Chondrocyte (in vitro differentiated cells): ENCODE results near the gene PPP4C. TPM values are rescaled to one million over a fixed set of nuclear protein-coding genes. Genes with fewer than 3 reads are reported as not detected.

Source experiments
- DNase-seq: peaks from one replicate; pipeline ENCODE4 v3.0.0; 2021; ENCODE audit warnings: mixed read lengths, low spot score
- H3K27ac Mint-ChIP-seq: one replicate; pipeline ENCODE4 v1.8.0; 2021; ENCODE audit warnings: mild to moderate bottlenecking, moderate library complexity, mixed read lengths; ENCODE audit not compliant: unreplicated experiment
- H3K27me3 Mint-ChIP-seq: 2 replicates; pipeline ENCODE4 v1.8.0; 2021; ENCODE audit warnings: low read depth, mixed read lengths
- H3K36me3 Mint-ChIP-seq: 2 replicates; pipeline ENCODE4 v1.8.0; 2021; ENCODE audit warnings: low read depth, mixed read lengths
- H3K4me1 Mint-ChIP-seq: 2 replicates; pipeline ENCODE4 v1.8.0; 2021; ENCODE audit warnings: low read depth, mild to moderate bottlenecking, mixed read lengths
- H3K4me3 Mint-ChIP-seq: one replicate; pipeline ENCODE4 v1.8.0; 2021; ENCODE audit warnings: mild to moderate bottlenecking, moderate library complexity, mixed read lengths; ENCODE audit not compliant: unreplicated experiment
- H3K9me3 Mint-ChIP-seq: 2 replicates; pipeline ENCODE4 v1.8.0; 2021; ENCODE audit warnings: low read depth, mixed read lengths
- CTCF ChIP-seq: fragments of 200-600 bp; sonication (generic); IDR thresholded peaks from 2 replicates; pipeline ENCODE4 v1.5.0; 2021; ENCODE audit warnings: antibody characterized with exemption, mild to moderate bottlenecking, moderate library complexity
- total RNA-seq: library from RNA; stranded (reverse); gene quantifications from 3 replicates; pipeline ENCODE4 v1.2.1, GENCODE V29; 2021

Gene PPP4C
- total RNA-seq, 1 donor from 2014 or later, result 81.0 TPM

GRCh38 chr16:30030011-30030685 lies 45.6 kb upstream of the PPP4C start:
- no peak for DNase-seq
- Mint-ChIP-seq H3K4me3 (no peak overlapping the region), H3K4me1 (peaks cover 3% of the 10 kb centered on the region), H3K36me3 (no peaks in the 10 kb centered on the region), H3K27ac (no peak overlapping the region), H3K27me3 (peaks cover 42% of the 10 kb centered on the region), H3K9me3 (no peaks in the 10 kb centered on the region)
- TF ChIP-seq CTCF, result no peak

- DNase-seq, result no peak
- Mint-ChIP-seq H3K27ac (no peak within 1 kb of the TSS), H3K27me3 (peaks cover 47% of the 10 kb centered on the region), H3K36me3 (no peaks in the 10 kb centered on the region), H3K4me1 (peaks cover 3% of the 10 kb centered on the region), H3K4me3 (peak within 1 kb of the TSS; percentile 40), H3K9me3 (no peaks in the 10 kb centered on the region)
- TF ChIP-seq CTCF, result peak; percentile 13
Observed at GRCh38 chr16:30030841-30031413, 44.9 kb upstream of the PPP4C start, which contains the start of gene TLCD3B. TLCD3B (minus strand) TSS chr16:30031271; CDS start chr16:30030527, 744 bp downstream.

DNA sequence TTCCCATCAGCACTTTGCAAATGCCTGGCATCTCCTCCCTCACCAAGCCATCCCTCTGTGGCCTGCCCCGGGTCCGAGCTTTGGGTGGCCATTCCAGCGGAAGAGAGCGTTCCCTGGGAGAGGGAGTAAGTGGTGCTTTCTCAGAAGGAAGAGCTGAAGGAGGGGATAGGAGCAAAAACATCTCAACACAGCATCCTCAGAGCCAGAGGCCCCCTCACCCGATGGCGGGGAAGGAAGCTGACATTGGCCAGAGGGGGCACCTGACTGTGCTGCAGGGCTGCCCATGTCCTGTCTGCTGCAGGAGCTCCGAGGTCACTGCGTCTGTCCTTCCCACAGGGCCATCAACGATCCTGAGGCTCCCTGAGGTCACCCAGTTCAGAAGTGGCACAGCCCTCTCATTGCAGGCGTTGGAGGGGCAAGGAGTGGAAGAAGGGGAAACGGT lies 44.3 kb upstream of the PPP4C start:
- Mint-ChIP-seq H3K4me3 (no peak overlapping the region), H3K4me1 (peaks cover 3% of the 10 kb centered on the region), H3K36me3 (no peaks in the 10 kb centered on the region), H3K27me3 (peaks cover 51% of the 10 kb centered on the region), H3K27ac (no peak overlapping the region), H3K9me3 (no peaks in the 10 kb centered on the region)
- TF ChIP-seq CTCF, result no peak
- DNase-seq, result no peak

DNA sequence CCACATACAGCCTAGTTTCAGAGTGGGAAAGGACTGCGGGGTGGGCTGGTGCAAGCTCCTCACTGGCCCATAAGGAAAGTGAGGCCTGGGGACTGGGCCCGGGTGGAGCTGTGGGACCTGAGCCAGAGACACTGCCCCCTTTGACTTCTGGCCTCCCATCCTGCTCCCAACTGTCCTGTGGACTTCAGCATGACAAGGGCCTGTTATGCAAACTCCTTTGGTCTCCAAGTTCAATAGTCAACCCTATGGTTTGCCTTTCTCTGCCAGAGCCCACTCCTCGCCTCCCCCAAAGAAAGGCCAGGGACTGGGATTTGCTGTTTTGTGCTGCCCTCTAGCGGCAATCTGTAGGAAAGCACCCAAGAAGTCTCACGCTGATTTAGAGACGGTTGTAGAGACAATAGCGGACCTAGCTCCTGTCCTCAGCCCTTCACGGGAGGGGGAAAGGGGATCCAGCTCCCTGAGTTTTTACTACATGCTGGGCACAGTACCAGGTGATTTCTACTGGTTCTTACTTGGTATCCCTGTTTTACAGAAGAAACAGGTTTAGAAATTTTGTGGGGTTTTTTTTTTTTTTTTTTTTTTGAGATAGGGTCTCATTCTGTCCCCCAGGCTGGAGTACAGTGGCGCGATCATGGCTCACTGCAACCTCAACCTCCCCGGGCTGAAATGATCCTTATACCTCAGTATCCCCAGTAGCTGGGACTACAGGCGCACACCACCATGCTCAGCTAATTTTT lies 43.5 kb upstream of the PPP4C start:
- Mint-ChIP-seq H3K36me3 (no peaks in the 10 kb centered on the region), H3K4me1 (peaks cover 3% of the 10 kb centered on the region), H3K9me3 (no peaks in the 10 kb centered on the region), H3K27ac (no peak overlapping the region), H3K4me3 (no peak overlapping the region), H3K27me3 (peaks cover 46% of the 10 kb centered on the region)
- TF ChIP-seq CTCF, result peak; percentile 89
- DNase-seq, result no peak

- TF ChIP-seq CTCF, result no peak
- DNase-seq, result no peak
- Mint-ChIP-seq H3K36me3 (no peaks in the 10 kb centered on the region), H3K4me1 (peaks cover 3% of the 10 kb centered on the region), H3K27me3 (peaks cover 40% of the 10 kb centered on the region), H3K4me3 (no peak overlapping the region), H3K9me3 (no peaks in the 10 kb centered on the region), H3K27ac (no peak overlapping the region)
Observed at GRCh38 chr16:30033270-30033669, 42.5 kb upstream of the PPP4C start.
